Measurements from ENCODE around the gene GSTCD. TPM values are rescaled to one million over a fixed set of nuclear protein-coding genes. Genes with fewer than 3 reads are reported as not detected.
"Not testable (repeated sequence)": the region's sequence is repeated elsewhere in the genome, so short reads cannot be mapped to it uniquely, and the experiment has no call there.

Gene GSTCD
- total RNA-seq, 2 experiments from 2014 or later = 15.8 to 18.2 TPM

DNA sequence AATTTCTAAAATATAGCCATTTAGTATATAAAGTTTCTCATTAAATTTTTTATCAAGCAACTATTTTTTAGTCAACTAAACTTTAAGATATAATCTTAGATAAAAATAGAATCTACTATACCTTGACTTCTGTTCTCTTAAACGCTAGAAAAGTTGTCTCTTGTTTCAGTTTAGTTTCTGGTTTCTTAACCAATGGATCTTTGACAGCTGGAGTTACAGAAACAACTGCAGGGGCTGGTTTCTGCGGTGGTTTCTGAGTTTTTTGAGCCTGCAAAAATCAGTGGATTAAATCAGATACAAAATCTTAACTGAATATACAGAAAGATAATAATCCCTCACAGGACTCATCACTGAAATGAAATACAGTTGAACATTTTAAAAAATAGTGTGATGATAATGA, 22.0 kb upstream of the GSTCD start:
- Mint-ChIP-seq H3K36me3 (ENCODE audit: low read depth) (peaks cover 18% of the 10 kb centered on the region), H3K27ac (no peak overlapping the region), H3K4me3 (no peak overlapping the region), H3K9me3 (no peaks in the 10 kb centered on the region), H3K4me1 (ENCODE audit: low read depth) (no peaks in the 10 kb centered on the region), H3K27me3 (ENCODE audit: low read depth) (no peaks in the 10 kb centered on the region)
- DNase-seq = no peak
- CTCF ChIA-PET = no interaction called here
- intact Hi-C loops (cut with micrococcal nuclease) = no loop called here

- peaks cover 31% of the 10 kb centered on the region for H3K36me3 Mint-ChIP-seq (ENCODE audit: low read depth)
- H3K4me1 Mint-ChIP-seq (ENCODE audit: low read depth); DNase-seq; H3K4me3 Mint-ChIP-seq; CTCF ChIA-PET; H3K27ac Mint-ChIP-seq; H3K9me3 Mint-ChIP-seq; H3K27me3 Mint-ChIP-seq (ENCODE audit: low read depth); intact Hi-C loops (cut with micrococcal nuclease): not testable (repeated sequence)
Observed at GRCh38 chr4:105694812-105695211, 13.8 kb upstream of the GSTCD start.

DNA sequence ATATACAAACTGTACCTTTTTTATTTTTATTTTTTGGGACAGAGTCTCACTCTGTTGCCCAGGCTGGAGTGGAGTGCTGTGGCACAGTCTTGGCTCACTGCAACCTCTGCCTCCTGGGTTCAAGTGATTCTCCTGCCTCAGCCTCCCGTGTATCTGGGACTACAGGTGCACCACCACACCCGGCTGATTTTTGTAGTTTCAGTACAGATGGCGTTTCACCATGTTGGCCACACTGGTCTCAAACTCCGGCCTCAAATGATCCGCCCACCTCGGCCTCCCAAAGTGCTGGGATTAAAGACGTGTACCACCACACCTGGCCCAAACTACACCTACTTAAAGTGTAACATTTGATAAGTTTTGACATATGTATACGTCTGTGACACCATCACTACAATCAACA, 12.8 kb upstream of the GSTCD start:
- H3K4me3 Mint-ChIP-seq; intact Hi-C loops (cut with micrococcal nuclease); CTCF ChIA-PET; H3K27me3 Mint-ChIP-seq (ENCODE audit: low read depth); H3K4me1 Mint-ChIP-seq (ENCODE audit: low read depth); DNase-seq; H3K27ac Mint-ChIP-seq; H3K9me3 Mint-ChIP-seq: not testable (repeated sequence)
- H3K36me3 Mint-ChIP-seq (ENCODE audit: low read depth) = peaks cover 31% of the 10 kb centered on the region

DNA sequence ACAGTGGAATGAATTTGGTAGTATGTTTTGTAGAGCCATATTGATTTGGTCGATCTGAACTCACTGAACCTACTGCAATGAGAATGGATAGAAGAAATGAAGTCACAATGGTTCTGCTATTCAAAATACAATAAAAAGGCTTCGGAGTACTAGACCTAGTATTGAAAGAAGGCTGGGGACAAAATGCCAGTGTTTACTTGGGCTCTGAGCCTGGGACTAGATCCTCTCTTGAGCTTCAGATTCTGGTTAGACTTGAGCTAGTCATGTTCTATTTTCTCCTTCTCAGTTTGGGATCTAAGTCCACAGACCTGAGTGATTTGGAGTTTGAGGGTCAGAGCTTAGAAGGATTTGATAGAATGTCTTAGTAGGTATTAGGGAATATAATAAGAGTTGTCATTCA, 10.0 kb upstream of the GSTCD start:
- H3K36me3 Mint-ChIP-seq (ENCODE audit: low read depth) = peaks cover 23% of the 10 kb centered on the region
- CTCF ChIA-PET = interaction anchor here (0.5 kb wide), 1 partner anchor 12 kb away, joined by 3 read pairs; no protein-coding TSS in a partner anchor
- no peaks in the 10 kb centered on the region for H3K9me3 Mint-ChIP-seq
- intact Hi-C loops (cut with micrococcal nuclease) = no loop called here
- no peak for DNase-seq
- peaks cover 9% of the 10 kb centered on the region for H3K4me1 Mint-ChIP-seq (ENCODE audit: low read depth)
- no peak overlapping the region for H3K27ac Mint-ChIP-seq
- no peak overlapping the region for H3K4me3 Mint-ChIP-seq
- H3K27me3 Mint-ChIP-seq (ENCODE audit: low read depth) = no peaks in the 10 kb centered on the region

GRCh38 chr4:105707782-105708180, 803 bp upstream of the GSTCD start:
- H3K4me3 Mint-ChIP-seq = peak overlapping the region; percentile 98
- H3K27ac Mint-ChIP-seq = peak overlapping the region; percentile 91
- peaks cover 26% of the 10 kb centered on the region for H3K4me1 Mint-ChIP-seq (ENCODE audit: low read depth)
- H3K27me3 Mint-ChIP-seq (ENCODE audit: low read depth) = no peaks in the 10 kb centered on the region
- no peak for DNase-seq
- H3K36me3 Mint-ChIP-seq (ENCODE audit: low read depth) = peaks cover 6% of the 10 kb centered on the region
- no peaks in the 10 kb centered on the region for H3K9me3 Mint-ChIP-seq
- intact Hi-C loops (cut with micrococcal nuclease) = loop anchor here (1.0 to 10.0 kb wide), 5 partner anchors 234 to 648 kb away; partner anchors contain the start of genes AIMP1, TBCK and TET2
- CTCF ChIA-PET = interaction anchor here (0.7 kb wide), 1 partner anchor 14 kb away, joined by 3 read pairs; no protein-coding TSS in a partner anchor

- Mint-ChIP-seq H3K36me3 (ENCODE audit: low read depth) (peaks cover 6% of the 10 kb centered on the region), H3K27me3 (ENCODE audit: low read depth) (no peaks in the 10 kb centered on the region), H3K4me3 (peak overlapping the region; percentile 98), H3K27ac (peak overlapping the region; percentile 42), H3K9me3 (no peaks in the 10 kb centered on the region), H3K4me1 (ENCODE audit: low read depth) (peaks cover 27% of the 10 kb centered on the region)
- DNase-seq = peak; percentile 14
- intact Hi-C loops (cut with micrococcal nuclease) = loop anchor here (10.0 kb wide), 1 partner anchor 496 kb away; no protein-coding TSS in a partner anchor
- CTCF ChIA-PET = interaction anchor here (0.7 to 0.9 kb wide), 2 partner anchors 228 to 626 kb away, joined by 3 to 4 read pairs; no protein-coding TSS in a partner anchor
Observed at GRCh38 chr4:105709081-105709450, 482 bp downstream of the GSTCD start.

DNA sequence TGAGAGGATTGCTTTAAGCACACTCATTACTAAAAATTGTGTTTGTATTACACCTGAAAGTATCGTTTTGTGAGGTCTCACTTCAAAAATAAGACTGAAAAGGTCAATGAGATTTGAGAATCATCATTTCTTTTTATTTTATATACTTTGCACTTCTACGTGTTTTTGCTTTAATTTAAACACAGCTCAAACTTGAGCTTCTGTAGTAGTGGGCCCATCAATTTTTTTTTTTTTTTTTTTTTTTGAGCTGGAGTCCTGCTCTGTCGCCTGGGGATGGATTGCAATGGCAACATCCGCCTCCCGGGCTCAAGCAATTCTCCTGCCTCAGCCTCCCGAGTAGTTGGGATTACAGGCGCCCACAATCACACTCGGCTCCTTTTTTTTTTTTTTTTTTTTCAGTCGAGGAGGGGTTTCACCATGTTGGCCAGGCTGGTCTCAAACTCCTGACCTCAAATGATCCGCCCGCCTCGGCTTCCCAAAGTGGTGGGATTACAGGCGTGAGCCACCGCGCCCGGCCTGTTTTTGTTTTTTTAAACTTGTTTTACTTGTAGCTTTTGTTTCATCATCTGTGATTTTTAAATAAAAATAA, 1.5 kb downstream of the GSTCD start:
- Mint-ChIP-seq H3K27me3 (ENCODE audit: low read depth) (no peaks in the 10 kb centered on the region), H3K4me3 (no peak overlapping the region), H3K36me3 (ENCODE audit: low read depth) (peaks cover 6% of the 10 kb centered on the region), H3K4me1 (ENCODE audit: low read depth) (peaks cover 28% of the 10 kb centered on the region), H3K27ac (no peak overlapping the region), H3K9me3 (no peaks in the 10 kb centered on the region)
- intact Hi-C loops (cut with micrococcal nuclease) = no loop called here
- no peak for DNase-seq
- CTCF ChIA-PET = interaction anchor here (0.7 to 1.0 kb wide), 6 partner anchors 9 to 236 kb away, joined by 3 to 6 read pairs (median 3); partner anchors contain the start of gene PPA2

GRCh38 chr4:105710678-105711077, 2.1 kb downstream of the GSTCD start:
- intact Hi-C loops (cut with micrococcal nuclease) = no loop called here
- Mint-ChIP-seq H3K9me3 (no peaks in the 10 kb centered on the region), H3K4me3 (no peak overlapping the region), H3K4me1 (ENCODE audit: low read depth) (peaks cover 26% of the 10 kb centered on the region), H3K36me3 (ENCODE audit: low read depth) (peaks cover 4% of the 10 kb centered on the region), H3K27me3 (ENCODE audit: low read depth) (no peaks in the 10 kb centered on the region), H3K27ac (no peak overlapping the region)
- DNase-seq = no peak
- CTCF ChIA-PET = interaction anchor here (0.7 to 1.1 kb wide), 4 partner anchors 8 to 190 kb away, joined by 3 read pairs; no protein-coding TSS in a partner anchor

DNA sequence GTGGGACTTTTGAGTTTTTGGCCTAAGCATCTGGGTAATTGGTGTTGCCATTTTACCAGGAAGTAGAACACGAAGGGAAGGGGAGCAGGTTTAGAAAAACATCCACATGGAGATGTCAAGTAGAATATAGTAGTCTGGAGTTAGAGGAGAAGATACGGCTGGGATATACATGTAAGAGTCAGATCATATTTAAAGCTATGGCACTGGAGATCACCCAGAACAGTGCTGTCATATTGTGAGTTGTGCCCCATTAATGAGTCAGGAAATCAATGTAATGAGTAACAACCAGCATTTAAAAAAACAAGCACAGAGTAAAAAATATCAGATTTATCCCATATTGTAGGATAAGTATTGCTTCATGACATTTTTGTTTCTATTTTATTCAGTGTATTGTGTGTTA, 4.2 kb downstream of the GSTCD start:
- Mint-ChIP-seq H3K27me3 (ENCODE audit: low read depth) (no peaks in the 10 kb centered on the region), H3K4me3 (no peak overlapping the region), H3K27ac (no peak overlapping the region), H3K4me1 (ENCODE audit: low read depth) (peaks cover 9% of the 10 kb centered on the region), H3K36me3 (ENCODE audit: low read depth) (peaks cover 2% of the 10 kb centered on the region), H3K9me3 (no peaks in the 10 kb centered on the region)
- intact Hi-C loops (cut with micrococcal nuclease) = no loop called here
- no peak for DNase-seq
- CTCF ChIA-PET = interaction anchor here (1.3 kb wide), 1 partner anchor 13 kb away, joined by 3 read pairs; no protein-coding TSS in a partner anchor

DNA sequence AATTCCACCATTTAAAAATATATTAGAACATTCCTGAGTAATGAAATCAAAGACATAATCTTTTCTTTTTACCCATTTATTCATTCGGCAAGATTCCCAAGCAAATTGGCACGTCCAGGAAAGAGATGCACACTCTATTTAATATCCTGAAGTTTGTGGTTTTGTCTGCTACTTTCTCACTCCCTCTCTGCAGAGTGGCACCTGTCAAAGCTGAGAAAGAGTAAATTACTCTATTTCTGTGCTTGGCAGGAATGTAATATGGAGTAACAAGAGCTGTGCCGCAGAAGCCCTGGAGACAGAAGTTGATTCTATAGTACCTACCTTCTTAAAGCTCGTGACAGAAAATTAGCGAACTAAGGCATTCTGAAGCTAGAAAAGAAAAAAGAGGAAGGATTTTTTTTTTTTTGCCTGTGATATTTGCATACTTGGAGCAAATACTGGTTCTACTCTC, 5.5 kb downstream of the GSTCD start:
- Mint-ChIP-seq H3K36me3 (ENCODE audit: low read depth) (no peaks in the 10 kb centered on the region), H3K27ac (no peak overlapping the region), H3K9me3 (no peaks in the 10 kb centered on the region), H3K4me3 (no peak overlapping the region), H3K27me3 (ENCODE audit: low read depth) (no peaks in the 10 kb centered on the region), H3K4me1 (ENCODE audit: low read depth) (peaks cover 9% of the 10 kb centered on the region)
- CTCF ChIA-PET = interaction anchor here (0.6 to 1.3 kb wide), 3 partner anchors 15 to 333 kb away, joined by 3 read pairs; no protein-coding TSS in a partner anchor
- intact Hi-C loops (cut with micrococcal nuclease) = no loop called here
- no peak for DNase-seq

GRCh38 chr4:105714932-105715331, 6.3 kb downstream of the GSTCD start:
- Mint-ChIP-seq H3K9me3 (no peaks in the 10 kb centered on the region), H3K36me3 (ENCODE audit: low read depth) (peaks cover 2% of the 10 kb centered on the region), H3K27ac (no peak overlapping the region), H3K4me3 (no peak overlapping the region), H3K4me1 (ENCODE audit: low read depth) (peaks cover 2% of the 10 kb centered on the region), H3K27me3 (ENCODE audit: low read depth) (no peaks in the 10 kb centered on the region)
- intact Hi-C loops (cut with micrococcal nuclease) = loop anchor here (1.0 kb wide), 1 partner anchor 194 kb away; no protein-coding TSS in a partner anchor
- DNase-seq = no peak
- CTCF ChIA-PET = interaction anchor here (0.6 to 1.4 kb wide), 4 partner anchors 15 to 630 kb away, joined by 3 to 4 read pairs (median 4); no protein-coding TSS in a partner anchor

DNA sequence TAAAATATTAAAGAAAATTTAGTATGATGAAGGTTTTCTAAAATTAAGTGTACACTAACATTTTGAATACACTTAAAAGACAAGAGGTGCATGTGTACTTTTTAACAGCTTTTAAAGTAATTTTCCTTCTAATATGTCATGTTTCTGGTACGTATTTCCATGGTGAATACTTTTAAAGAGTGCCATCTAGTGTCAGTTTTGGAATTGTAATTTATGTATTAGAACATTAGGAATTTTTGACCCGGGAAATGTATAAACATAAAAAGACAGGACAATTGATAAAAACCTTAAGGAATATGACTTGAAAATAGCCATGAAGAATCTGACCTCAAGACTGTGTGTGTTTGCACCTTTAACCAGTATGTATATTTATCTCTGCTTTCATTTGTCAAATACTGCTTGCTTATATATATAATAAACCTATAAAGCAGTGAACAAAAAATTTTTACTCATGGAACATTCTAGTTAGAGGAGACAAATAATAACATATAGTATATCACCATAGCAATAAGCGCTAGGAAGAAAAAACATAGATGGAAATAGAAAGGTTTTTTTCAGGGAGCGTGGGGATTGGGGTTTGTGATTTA, 7.2 kb downstream of the GSTCD start:
- Mint-ChIP-seq H3K4me3 (no peak overlapping the region), H3K9me3 (no peaks in the 10 kb centered on the region), H3K4me1 (ENCODE audit: low read depth) (peaks cover 2% of the 10 kb centered on the region), H3K27me3 (ENCODE audit: low read depth) (no peaks in the 10 kb centered on the region), H3K27ac (no peak overlapping the region), H3K36me3 (ENCODE audit: low read depth) (peaks cover 4% of the 10 kb centered on the region)
- DNase-seq = no peak
- CTCF ChIA-PET = interaction anchor here (0.6 to 1.4 kb wide), 4 partner anchors 16 to 631 kb away, joined by 3 to 4 read pairs (median 4); no protein-coding TSS in a partner anchor
- intact Hi-C loops (cut with micrococcal nuclease) = loop anchor here (1.0 kb wide), 1 partner anchor 194 kb away; no protein-coding TSS in a partner anchor

Measured in activated naive CD4-positive, alpha-beta T cell treated with anti-CD3 and anti-CD28 coated beads for 36 hours (primary cell).